OCI-LY3 (cell line): ENCODE data around the gene SCYGR8.

Experiments used
- CTCF ChIP-seq: fragments of 200-600, 300-600 bp; sonication (generic); IDR thresholded peaks from 2 replicates; pipeline ENCODE4 v1.5.1; 2014; ENCODE audit warnings: antibody characterized with exemption, low read length, low read depth
- EZH2phosphoT487 ChIP-seq: fragments of 200-600 bp; shearing (Covaris generic); IDR thresholded peaks from 2 replicates; pipeline ENCODE4 v1.6.1; 2018; ENCODE audit warnings: antibody characterized with exemption, mixed run types, low read depth

GRCh38 chr2:227783404-227784138, 37.9 kb downstream of the SCYGR8 start:
- no peak for TF ChIP-seq CTCF
- no peak for TF ChIP-seq EZH2phosphoT487
